Measurements from ENCODE around the gene CPED1.
"Not testable (repeated sequence)": the region's sequence is repeated elsewhere in the genome, so short reads cannot be mapped to it uniquely, and the experiment has no call there.

CPED1 gene

GRCh38 chr7:121205777-121206176 lies 217.3 kb downstream of the CPED1 start:
- H3K4me3 Mint-ChIP-seq: no peak overlapping the region
- no peaks in the 10 kb centered on the region for H3K9me3 Mint-ChIP-seq
- CTCF ChIA-PET: interaction anchor here (1.1 kb wide), 1 partner anchor 374 kb away, joined by 3 read pairs; no protein-coding TSS in a partner anchor
- no peaks in the 10 kb centered on the region for H3K36me3 Mint-ChIP-seq
- H3K27ac Mint-ChIP-seq: no peak overlapping the region
- H3K27me3 Mint-ChIP-seq: no peaks in the 10 kb centered on the region
- H3K4me1 Mint-ChIP-seq: no peaks in the 10 kb centered on the region
- no peak for DNase-seq

DNA sequence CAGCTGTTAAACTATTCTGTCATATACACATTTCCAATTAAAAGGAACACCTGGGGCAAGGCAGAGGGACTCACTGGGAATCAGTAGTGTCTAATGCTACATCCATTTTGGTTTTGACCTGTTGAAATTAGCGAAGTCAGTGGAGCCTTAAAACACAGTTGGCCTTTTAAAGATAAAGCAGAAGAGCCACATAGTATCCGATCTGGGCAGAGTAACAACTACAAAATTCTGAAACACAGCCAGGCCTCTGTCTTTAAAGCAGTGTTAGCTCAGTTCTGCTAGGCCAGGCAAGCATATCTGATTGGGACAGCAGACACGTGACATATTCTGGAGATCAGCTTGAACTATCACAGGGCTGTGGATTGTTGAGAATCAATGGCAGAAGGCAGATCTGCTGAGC lies 222.7 kb downstream of the CPED1 start:
- CTCF ChIA-PET: no interaction called here
- Mint-ChIP-seq H3K4me1 (no peaks in the 10 kb centered on the region), H3K36me3 (no peaks in the 10 kb centered on the region), H3K27ac (no peak overlapping the region), H3K27me3 (no peaks in the 10 kb centered on the region), H3K4me3 (no peak overlapping the region), H3K9me3 (no peaks in the 10 kb centered on the region)
- DNase-seq: no peak

DNA sequence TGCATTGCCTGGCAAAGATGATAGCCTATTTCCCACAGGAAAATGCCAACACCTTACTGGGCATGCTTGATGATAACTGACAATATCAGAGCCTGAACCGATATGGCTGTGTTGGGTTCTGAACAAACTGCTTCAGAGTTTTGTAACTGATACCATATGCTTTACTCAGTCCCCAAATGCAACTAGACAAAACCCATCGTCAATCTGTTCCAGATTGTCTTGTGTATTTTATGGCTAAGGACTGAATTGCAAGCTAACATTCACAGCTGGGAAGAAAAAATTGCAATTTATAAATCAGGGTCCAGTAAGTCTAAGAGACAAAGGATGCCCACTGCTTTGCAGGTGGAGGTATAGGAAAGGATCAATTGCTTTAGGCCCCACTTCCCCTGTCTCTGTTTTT lies 223.5 kb downstream of the CPED1 start:
- CTCF ChIA-PET: no interaction called here
- no peak for DNase-seq
- no peaks in the 10 kb centered on the region for H3K36me3 Mint-ChIP-seq
- H3K27me3 Mint-ChIP-seq: no peaks in the 10 kb centered on the region
- no peaks in the 10 kb centered on the region for H3K9me3 Mint-ChIP-seq
- H3K27ac Mint-ChIP-seq: no peak overlapping the region
- no peak overlapping the region for H3K4me3 Mint-ChIP-seq
- no peaks in the 10 kb centered on the region for H3K4me1 Mint-ChIP-seq

GRCh38 chr7:121214657-121215056 lies 226.1 kb downstream of the CPED1 start:
- Mint-ChIP-seq H3K27ac (no peak overlapping the region), H3K9me3 (no peaks in the 10 kb centered on the region), H3K36me3 (no peaks in the 10 kb centered on the region), H3K4me1 (no peaks in the 10 kb centered on the region), H3K27me3 (no peaks in the 10 kb centered on the region), H3K4me3 (no peak overlapping the region)
- no peak for DNase-seq
- CTCF ChIA-PET: no interaction called here

- H3K27me3 Mint-ChIP-seq: no peaks in the 10 kb centered on the region
- CTCF ChIA-PET: no interaction called here
- DNase-seq: no peak
- H3K27ac Mint-ChIP-seq: no peak overlapping the region
- H3K36me3 Mint-ChIP-seq: no peaks in the 10 kb centered on the region
- no peak overlapping the region for H3K4me3 Mint-ChIP-seq
- H3K4me1 Mint-ChIP-seq: no peaks in the 10 kb centered on the region
- no peaks in the 10 kb centered on the region for H3K9me3 Mint-ChIP-seq
These were observed 230.5 kb downstream of the CPED1 start for GRCh38 chr7:121219026-121219425.

- H3K4me1 Mint-ChIP-seq, CTCF ChIA-PET, H3K27me3 Mint-ChIP-seq, H3K36me3 Mint-ChIP-seq, H3K4me3 Mint-ChIP-seq, H3K9me3 Mint-ChIP-seq, DNase-seq, H3K27ac Mint-ChIP-seq: not testable (repeated sequence)
These were observed 232.6 kb downstream of the CPED1 start for GRCh38 chr7:121221108-121221507.

GRCh38 chr7:121228779-121229178 lies 240.3 kb downstream of the CPED1 start:
- DNase-seq: no peak
- Mint-ChIP-seq H3K4me3 (no peak overlapping the region), H3K27me3 (no peaks in the 10 kb centered on the region), H3K27ac (no peak overlapping the region), H3K9me3 (no peaks in the 10 kb centered on the region), H3K4me1 (no peaks in the 10 kb centered on the region), H3K36me3 (no peaks in the 10 kb centered on the region)
- CTCF ChIA-PET: no interaction called here

DNA sequence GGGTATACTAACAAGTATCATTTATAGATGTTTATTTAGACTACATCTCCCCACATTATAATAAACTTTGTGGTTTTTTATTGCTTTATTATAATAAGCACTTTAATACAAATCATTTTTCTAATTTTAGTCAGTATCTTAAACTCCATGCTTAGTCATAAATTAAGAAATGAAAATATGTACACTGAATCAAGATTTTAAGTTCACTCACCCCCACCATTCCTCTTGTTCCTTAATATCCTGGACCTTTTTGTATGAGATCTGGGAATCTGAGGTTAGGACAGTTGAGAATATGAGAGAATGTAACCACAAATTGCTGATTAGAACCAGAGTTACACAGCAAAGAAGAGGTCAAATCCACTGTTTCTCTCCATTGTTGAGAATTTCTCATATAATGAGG lies 246.7 kb downstream of the CPED1 start:
- Mint-ChIP-seq H3K27me3 (no peaks in the 10 kb centered on the region), H3K9me3 (no peaks in the 10 kb centered on the region), H3K27ac (no peak overlapping the region), H3K4me3 (no peak overlapping the region), H3K4me1 (no peaks in the 10 kb centered on the region), H3K36me3 (no peaks in the 10 kb centered on the region)
- CTCF ChIA-PET: no interaction called here
- DNase-seq: no peak

GRCh38 chr7:121237601-121238000 lies 249.1 kb downstream of the CPED1 start:
- Mint-ChIP-seq H3K27me3 (peaks cover 2% of the 10 kb centered on the region), H3K4me1 (no peaks in the 10 kb centered on the region), H3K36me3 (no peaks in the 10 kb centered on the region), H3K9me3 (no peaks in the 10 kb centered on the region), H3K27ac (no peak overlapping the region), H3K4me3 (no peak overlapping the region)
- CTCF ChIA-PET: no interaction called here
- no peak for DNase-seq

DNA sequence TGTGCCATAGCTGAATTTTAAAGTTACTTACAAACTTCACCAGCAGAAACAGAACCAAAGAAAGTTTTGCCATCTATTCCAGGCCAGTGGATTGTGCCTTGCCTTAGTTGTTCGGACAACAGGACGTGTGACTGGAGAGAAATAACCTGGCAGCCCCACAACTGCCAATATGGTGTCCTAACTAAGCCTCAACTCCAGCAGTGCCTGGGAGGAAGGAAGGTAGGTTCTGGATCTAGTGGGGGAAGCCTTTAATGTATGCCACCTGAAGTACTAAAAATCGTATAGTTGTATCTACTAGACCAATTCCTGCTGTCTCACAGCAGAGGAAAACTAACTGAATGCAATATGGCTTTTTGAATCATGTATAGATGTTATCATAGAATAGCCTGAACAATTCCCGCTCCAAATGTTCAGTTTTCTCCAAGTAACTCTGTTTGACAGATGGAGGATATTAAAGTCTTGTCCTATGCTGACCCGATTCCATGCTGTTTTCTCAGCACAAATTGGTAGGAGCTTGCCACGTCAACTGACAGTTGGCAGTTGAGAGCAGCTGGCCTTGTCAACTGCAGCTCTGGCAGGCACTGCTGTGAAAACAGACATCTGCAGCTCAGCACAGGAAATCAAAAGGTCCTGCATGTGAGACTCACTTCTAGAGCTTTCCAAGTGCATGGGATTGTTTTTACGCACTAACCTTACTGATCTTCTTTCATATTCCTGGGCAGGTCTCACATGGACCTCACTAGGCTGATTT lies 255.8 kb downstream of the CPED1 start:
- DNase-seq: no peak
- Mint-ChIP-seq H3K36me3 (no peaks in the 10 kb centered on the region), H3K4me1 (no peaks in the 10 kb centered on the region), H3K27ac (no peak overlapping the region), H3K9me3 (peaks cover 2% of the 10 kb centered on the region), H3K27me3 (peaks cover 4% of the 10 kb centered on the region), H3K4me3 (no peak overlapping the region)
- CTCF ChIA-PET: no interaction called here

- H3K27ac Mint-ChIP-seq, H3K4me3 Mint-ChIP-seq, H3K27me3 Mint-ChIP-seq, DNase-seq, H3K36me3 Mint-ChIP-seq, H3K4me1 Mint-ChIP-seq, CTCF ChIA-PET, H3K9me3 Mint-ChIP-seq: not testable (repeated sequence)
These were observed 262.9 kb downstream of the CPED1 start for GRCh38 chr7:121251367-121251766.

DNA sequence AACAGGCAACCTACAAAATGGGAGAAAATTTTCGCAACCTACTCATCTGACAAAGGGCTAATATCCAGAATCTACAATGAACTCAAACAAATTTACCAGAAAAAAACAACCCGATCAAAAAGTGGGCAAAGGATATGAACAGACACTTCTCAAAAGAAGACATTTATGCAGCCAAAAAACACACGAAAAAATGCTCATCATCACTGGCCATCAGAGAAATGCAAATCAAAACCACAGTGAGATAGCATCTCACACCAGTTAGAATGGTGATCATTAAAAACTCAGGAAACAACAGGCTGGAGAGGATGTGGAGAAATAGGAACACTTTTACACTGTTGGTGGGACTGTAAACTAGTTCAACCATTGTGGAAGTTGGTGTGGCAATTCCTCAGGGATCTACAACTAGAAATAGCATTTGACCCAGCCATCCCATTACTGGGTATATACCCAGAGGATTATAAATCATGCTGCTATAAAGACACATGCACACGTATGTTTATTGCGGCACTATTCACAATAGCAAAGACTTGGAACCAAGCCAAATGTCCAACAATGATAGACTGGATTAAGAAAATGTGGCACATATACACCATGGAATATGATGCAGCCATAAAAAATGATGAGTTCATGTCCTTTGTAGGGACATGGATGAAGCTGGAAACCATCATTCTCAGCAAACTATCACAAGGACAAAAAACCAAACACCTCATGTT lies 264.2 kb downstream of the CPED1 start:
- H3K4me3 Mint-ChIP-seq, DNase-seq, H3K9me3 Mint-ChIP-seq, H3K27me3 Mint-ChIP-seq, H3K27ac Mint-ChIP-seq, CTCF ChIA-PET, H3K36me3 Mint-ChIP-seq, H3K4me1 Mint-ChIP-seq: not testable (repeated sequence)

GRCh38 chr7:121259826-121260225 lies 271.3 kb downstream of the CPED1 start:
- no peaks in the 10 kb centered on the region for H3K9me3 Mint-ChIP-seq
- H3K36me3 Mint-ChIP-seq: no peaks in the 10 kb centered on the region
- no peak overlapping the region for H3K4me3 Mint-ChIP-seq
- H3K4me1 Mint-ChIP-seq: no peaks in the 10 kb centered on the region
- CTCF ChIA-PET: no interaction called here
- DNase-seq: no peak
- no peaks in the 10 kb centered on the region for H3K27me3 Mint-ChIP-seq
- no peak overlapping the region for H3K27ac Mint-ChIP-seq

DNA sequence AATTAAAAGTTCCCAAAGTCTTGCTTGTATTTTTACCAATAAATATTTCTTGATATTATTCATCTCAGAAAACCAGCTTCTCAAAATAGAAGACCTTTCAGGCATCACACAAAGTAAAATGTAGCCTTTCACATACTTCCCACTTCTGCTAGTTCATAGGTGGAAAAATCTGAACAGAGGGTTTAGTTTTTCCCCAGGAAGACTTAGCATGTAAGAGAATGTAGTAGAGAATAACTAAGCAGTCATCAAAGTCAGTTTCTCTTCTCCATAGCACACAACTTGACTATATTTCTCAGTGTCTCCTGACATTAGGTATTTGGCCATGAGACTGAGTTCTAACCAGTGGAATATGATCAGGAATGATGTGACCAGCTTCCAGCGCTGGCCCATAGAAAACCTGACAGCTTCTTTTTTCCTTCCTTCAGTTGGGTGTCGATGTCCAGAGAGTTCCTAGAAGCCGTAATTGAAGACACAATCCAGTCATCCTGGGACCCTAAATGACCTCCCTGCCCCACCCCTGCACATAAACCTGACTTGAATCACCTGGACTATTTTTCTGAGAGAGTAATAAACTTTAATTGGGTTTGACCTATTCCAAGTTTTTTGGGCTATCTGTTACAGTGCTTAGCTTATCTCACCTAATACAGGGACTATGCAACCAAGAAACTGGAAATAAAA lies 272.8 kb downstream of the CPED1 start:
- H3K27me3 Mint-ChIP-seq: no peaks in the 10 kb centered on the region

GRCh38 chr7:121262221-121262620 lies 273.7 kb downstream of the CPED1 start:
- H3K9me3 Mint-ChIP-seq: no peaks in the 10 kb centered on the region
- no peaks in the 10 kb centered on the region for H3K36me3 Mint-ChIP-seq
- no peak overlapping the region for H3K4me3 Mint-ChIP-seq
- DNase-seq: no peak
- no peak overlapping the region for H3K27ac Mint-ChIP-seq
- CTCF ChIA-PET: no interaction called here
- H3K27me3 Mint-ChIP-seq: no peaks in the 10 kb centered on the region
- H3K4me1 Mint-ChIP-seq: no peaks in the 10 kb centered on the region

More for the DNA sequence above, 272.8 kb downstream of the CPED1 start:
- H3K36me3 Mint-ChIP-seq: no peaks in the 10 kb centered on the region
- CTCF ChIA-PET: interaction anchor here (1.0 kb wide), 1 partner anchor 68 kb away, joined by 3 read pairs; no protein-coding TSS in a partner anchor
- H3K9me3 Mint-ChIP-seq: no peaks in the 10 kb centered on the region
- no peak overlapping the region for H3K27ac Mint-ChIP-seq
- DNase-seq: no peak
- no peak overlapping the region for H3K4me3 Mint-ChIP-seq
- no peaks in the 10 kb centered on the region for H3K4me1 Mint-ChIP-seq
